IPS DF 4.7 (cell line): Measurements from ENCODE around the gene PPP2R5E.

ENCODE experiments used
- DNase-seq: peaks from one replicate; pipeline ENCODE4 v3.0.0-alpha.2; 2013; ENCODE audit warnings: low spot score; ENCODE audit errors: extremely low read depth

PPP2R5E gene

DNA sequence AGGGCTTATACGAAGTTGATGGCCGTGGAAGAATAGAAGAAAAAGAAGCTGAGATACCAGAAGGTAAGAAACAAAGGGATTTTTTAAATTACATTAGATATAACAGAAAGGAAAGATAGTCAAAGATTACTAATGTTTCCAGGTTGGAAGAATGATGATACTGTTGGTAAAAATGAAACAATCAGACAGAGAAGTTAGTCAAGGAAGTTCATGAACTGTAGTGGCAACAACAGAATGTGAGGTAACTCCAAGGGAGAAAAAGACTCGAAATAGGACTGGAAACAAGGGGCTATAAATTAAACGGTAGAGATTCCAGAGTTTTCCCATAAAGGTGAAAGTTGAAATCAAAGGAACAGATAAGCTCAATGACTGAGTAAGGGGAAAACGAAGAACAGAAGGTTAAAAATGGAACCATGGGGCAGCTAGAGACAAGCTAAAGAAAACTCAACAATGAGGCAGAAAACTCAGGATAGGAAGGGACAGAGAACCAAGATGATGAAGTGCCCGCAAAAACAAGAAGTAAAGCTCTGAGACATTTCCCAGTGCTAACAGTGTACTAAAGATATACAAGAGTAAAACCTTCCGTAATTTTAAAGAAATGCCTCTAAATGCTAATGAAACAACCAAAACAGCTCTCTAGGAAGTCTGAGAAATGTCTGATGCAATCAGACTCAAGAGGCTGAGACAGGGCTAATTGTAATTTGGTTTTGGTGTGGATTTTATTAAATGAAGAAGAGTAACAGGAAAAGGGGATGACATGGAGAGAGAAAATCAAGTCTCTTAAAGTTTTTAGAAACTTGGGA lies 70.0 kb downstream of the PPP2R5E start:
- DNase-seq: no peak

DNA sequence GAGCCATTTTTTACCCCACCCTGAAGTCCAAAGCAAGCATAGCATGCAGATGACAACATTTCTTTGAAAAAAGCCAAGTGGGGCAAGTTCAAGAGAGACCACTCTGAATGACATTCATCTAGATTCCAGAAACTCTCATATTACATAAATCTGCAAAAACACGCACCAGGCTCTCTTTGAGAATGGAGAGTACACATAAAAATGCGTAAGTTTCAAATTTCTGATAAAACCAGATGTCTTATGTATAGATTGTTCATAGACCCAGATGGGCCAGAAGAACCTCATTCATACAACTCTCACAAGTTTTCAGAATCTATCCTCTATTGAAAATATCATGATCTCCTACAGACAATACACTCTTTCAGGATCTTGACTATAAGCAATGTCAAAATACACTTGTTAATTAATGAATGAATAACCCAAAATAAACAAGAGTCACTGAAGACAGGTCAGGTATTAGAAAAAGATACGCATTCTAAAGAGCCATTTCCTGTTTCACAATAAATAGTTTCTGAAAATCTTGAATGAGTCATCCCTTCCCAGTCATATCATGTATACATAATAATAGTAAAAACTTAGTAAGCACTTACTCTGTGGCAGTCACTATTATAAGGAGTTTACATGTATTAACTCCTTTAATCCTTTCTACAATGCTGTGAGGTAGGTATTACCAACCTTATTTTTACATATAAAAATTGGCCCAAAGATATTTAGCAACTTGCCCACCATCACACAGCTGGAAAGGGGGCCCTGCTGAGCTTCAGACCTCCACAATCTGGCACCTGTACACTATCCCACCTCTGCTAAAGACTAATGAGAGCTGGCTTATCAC lies 72.0 kb downstream of the PPP2R5E start:
- DNase-seq: no peak

DNA sequence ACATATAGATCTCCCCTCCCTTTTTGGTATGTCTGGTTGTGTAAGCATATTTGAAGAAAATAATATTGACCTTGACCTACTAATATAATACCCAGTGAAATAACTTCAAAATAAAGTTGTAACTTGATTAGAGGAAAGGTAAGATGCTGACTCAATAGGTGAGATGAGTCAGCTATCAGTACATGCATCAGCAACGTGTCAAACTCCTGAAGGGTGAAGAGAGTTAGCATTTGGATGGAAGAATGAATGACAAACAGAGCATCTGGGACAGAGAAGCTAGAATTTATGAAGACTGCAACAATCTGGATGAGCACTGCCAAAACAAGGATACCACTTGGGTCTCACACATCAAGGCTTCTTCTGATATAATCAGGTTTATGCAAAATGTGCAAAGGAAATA lies 74.9 kb downstream of the PPP2R5E start:
- DNase-seq: no peak

DNA sequence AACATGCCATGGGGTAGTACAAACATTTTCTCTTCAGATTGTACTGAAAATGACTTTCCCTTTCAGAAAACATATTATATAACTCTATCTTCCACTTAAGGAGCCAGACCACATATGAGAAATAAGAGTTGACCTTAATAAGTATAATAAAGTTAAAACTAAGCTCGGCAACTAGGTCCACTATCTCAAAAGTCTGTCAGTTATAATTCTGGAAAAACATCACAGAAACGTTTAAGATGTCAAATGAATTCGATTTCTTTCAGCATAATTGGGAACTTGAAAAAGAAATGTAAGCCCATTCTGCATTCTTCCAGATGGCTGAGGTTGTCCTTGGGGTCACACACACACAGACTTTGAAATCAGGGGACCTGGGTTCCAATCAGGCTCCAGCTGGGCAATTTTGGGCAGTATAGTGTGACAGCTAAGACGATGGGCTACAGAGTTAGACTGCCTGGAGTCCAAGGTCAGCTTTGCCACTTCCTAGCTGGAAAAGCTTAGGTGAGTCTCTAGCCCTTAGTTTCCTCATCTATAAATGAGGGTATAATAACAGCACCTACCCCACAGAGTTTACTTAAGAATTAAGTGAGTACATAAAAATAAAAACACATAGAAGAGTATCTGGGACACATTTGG lies 75.6 kb downstream of the PPP2R5E start:
- no peak for DNase-seq

DNA sequence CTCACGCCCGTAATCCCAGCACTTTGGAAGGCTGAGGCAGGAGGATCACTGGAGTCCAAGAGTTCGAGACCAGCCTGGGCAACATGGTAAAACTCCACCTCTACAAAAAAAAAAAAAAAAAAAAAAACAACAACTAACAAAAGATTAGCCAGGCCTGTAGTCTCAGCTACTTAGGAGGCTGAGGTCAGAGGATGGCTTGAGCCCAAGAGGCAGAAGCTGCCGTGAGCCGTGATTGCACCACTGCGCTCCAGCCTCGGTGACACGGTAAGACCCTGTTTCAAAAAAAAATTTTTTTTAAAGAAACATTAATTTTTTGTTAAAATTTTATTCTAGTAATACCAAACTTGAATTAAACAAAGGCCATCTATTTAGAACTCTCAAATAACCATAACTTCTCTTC lies 77.8 kb downstream of the PPP2R5E start:
- DNase-seq: no peak

DNA sequence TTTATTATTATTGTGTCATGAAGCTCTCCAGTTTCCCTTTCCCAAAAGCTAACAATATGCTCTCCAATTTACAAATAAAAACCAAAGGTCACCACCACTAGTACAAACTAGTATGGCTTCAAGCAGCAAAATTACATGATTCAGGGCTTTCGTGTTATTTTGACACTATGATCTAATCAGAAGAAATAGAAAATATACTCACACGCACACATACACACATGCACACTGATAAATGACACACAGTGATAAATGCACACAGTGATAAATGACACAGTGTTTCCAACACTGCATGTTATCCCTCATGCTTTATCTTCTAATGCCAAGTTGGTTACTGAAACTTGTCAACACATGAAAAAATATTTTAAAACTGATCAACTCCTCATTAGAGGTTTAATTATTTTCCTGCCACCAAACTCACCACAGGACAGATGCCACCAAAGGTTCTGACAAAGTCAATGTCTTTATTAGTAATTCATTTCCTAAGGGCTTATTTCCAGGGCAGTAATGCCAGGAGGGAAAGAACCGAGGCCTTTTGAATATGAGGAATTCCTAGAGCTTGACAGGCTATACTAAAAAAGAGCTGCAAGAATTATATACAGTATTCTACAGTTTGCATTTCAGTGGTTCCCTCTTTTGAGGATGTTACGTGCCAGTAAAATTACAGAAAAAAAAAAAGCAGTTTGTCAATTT lies 82.4 kb downstream of the PPP2R5E start:
- DNase-seq: no peak

DNA sequence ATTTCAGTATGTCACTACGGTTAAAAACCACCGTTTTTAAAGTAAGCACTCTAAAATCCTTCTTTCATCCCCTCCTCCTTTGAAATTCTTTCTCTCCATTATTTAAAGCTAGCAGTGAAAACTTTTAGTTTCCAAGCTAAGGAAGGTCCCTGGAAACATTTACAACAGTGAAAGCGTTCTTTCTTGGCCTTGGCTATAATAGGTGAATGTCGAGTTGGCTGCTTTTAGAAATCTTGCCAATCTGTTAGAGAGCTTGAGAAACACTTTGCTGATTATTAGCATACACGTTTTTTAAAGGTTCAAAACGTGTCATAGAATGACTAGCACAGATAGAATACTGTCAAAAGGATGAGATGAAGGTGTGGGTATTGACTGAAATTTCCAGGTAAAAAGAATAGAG lies 83.4 kb downstream of the PPP2R5E start:
- no peak for DNase-seq

DNA sequence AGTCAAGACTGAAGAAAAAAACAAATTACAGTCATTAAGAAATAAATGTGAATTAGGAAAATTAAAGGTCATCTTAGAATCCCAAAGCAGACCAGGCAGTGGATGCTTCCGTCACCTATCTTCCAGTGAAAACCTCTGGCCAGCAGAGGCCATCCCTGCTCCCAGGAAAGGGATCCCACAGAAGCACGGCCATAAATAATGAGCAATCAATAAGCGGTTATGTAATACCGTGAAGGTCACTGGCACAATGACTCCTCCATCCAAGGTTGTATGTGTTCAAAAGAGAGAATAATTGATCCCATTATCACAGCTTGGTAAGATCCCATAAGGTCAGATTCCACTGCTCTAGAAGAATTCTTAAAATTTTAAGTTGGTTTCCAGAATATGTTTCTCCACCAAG lies 85.7 kb downstream of the PPP2R5E start:
- no peak for DNase-seq

DNA sequence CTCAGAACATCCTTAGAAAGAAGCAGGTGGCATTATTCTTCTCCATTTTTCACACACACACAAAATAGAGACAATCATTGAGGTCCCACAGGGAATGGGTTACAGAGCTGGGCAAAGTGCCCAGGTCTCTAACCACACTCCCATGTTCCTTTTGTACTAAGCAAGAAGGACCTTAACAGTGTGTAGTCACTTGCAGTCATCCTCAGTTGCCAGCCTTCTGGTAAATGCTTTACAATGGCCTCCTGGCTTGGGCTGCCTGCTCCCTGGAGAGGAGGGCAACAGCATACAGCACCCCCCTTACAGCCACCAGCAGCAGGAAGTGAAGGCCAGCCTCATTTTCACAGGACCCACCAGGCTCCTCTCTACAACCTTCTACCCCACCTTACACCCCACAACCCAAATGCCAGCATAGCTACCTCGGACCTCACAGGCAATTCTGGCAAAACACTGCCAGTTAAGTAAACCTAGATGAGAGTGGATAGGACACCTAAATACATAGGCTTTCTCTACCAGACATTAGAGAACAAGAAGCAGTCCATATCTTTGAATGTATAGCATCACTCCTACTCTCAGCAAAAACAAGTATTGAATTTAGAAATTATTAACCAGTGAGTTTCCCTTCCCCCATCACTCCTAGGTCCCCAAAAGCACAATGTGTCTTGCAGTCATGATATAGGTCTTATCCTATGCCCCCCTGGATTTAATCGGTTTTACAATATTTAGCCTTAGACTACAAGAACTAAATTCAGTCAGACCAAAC lies 88.1 kb downstream of the PPP2R5E start:
- no peak for DNase-seq

DNA sequence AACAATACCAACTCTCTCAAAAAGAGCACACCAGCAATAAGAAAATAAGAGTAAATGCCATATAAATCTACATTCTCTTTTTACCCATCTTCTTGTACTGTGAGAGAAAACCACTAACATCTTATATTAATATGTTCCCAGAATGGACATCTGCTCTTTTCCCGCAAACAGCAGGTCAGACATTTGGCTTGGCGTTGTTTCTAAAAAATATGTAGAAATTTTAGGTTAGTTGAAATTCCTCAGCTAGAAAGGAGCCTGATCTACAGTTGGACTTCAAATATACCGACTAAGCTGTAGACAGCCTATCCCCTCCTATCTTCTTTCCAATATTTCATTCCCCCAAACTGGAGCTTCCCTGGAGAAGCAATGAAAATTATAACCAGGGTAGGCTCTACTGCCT lies 88.7 kb downstream of the PPP2R5E start:
- no peak for DNase-seq

DNA sequence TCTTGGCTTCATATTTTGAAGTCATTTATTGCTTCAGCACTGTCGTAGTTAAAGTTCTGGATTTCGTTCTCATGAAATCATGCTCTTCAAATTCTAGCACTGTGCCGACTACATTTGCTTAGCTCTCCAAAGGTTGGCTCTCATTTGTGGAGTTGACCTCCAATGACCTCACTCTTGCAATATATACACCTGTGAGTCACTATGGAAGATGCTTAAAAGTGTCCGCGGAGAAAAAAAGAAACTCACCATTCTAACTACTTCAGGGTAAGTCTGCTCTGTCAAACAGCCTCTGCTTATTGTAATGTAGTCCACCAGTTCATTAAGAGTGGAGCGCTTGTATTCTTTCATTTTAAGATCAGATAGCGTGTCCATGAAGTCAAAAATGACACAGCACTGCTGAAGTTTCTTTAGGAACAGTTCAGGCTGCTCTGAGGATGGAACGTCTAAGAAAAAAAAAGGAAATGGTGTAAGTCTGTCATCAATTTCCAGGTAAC lies 89.7 kb downstream of the PPP2R5E start:
- DNase-seq: no peak

DNA sequence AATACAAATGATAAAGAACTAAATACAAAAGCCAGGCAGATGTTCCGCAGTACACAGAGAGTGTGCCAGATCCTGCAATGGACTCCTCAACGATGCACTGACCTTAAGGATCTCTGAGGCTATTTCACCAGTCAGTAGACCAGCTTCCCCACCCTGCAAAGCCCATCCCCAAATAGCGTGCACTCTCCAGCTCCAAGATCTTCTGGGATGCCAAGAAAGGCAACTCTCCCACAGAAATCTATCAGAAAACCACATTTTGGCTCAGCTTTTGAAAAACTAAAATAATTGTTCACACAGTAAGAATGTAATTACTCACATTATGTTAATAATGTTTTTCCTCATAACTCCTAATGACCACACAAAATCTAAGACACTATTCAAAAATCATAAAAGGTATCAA lies 90.4 kb downstream of the PPP2R5E start:
- DNase-seq: no peak

DNA sequence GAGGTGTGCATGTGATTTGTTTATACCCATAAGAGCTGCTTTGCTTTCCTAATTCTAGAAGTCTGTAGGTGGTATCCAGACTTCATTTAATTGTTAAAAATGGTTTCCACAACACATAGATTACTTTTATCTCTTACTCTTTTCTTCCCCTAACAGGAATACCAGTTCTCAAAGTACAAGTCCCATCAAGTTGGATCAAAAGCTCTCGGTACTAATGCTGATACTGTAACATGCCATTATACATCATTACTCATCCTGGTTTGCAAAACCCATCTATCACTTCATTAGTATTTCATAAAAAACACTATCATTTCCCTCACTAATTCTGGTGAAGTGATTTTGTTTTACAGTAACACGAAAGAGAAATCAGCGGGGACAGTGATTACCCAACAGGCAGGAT lies 94.3 kb downstream of the PPP2R5E start:
- no peak for DNase-seq

DNA sequence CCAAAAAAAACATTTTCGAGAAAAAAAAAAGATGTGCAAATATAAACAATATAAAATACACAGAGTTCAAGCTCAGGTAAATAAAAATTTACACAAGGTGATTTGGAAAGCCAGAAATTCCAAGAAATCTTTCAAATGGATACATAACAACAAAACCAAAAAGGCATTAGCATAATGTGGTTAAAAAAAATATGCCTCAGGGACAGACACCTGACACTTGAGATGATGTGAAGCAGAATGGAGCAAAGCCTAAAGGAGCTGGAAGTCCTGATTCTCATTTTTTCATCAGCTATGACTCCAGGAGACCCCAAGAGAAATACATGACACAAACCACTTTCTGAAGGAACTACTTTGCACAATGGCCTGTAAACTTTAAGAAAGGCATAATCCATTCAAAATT lies 98.6 kb downstream of the PPP2R5E start:
- no peak for DNase-seq

DNA sequence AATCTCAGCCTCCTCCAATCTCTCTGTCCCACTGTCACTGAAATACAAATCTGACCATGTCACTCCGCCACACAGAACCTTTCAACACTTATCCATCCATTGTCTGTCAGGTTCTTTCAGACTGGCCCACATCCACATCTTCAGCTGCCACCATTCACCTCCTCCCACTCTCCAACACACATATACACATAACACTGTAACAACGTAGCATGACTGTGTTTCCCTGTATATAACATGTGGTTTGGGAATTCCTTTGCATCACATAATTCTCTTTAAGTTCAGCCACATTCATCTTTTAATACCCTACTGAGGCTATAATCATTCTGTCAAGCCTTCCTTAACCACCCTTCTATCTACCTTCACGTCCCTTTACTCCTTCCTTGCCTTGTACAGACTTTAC lies 99.2 kb downstream of the PPP2R5E start:
- DNase-seq: no peak

DNA sequence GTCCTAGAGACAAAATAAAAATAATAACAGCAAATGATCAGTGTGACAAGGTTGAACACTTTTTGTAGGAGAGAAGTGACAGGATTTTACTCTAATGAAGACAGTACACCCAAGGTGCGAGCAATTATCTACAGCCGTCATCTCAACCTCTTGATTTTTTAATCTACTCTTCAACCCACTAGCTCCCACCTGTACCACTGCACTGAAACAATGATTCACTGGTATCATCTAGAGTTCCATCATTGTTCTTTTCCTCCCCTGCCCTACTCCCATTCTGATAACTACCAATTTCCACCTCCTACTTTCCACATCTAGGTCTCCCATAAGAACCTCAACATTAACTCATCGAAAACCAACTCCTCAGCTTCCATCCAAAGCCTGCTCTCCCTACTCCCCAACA lies 99.8 kb downstream of the PPP2R5E start:
- DNase-seq: no peak

DNA sequence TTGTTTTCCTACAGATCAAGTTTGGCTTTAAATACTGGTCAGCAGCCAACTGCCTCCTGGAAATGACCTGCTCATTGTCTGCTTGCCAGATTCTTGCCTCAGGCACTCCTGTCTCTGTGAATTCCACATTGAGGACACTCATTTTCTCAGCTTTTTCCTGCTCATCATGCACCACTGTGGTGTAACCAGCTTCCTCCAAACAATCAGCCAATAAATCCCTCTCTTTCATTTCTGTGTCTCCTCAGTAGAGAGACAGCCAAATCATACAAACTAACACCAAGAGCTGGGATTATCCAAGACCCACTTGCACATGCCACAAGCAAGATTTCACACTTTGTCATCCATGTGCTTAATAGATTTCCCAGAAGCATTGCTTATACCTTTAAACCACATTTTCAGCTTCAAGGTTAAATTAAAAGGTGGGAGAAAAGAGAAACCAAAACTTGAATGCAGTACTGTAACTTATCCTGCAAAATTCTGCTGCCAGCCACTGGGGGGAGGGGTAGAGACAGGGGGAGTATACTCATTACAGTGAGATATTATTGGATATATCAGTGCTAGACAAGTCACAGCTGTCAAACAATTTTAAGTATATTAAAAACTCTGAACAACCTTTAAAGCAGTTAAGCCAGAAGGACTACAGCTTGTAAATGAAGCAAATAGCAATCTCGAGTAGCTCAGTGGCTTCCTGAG lies 105.0 kb downstream of the PPP2R5E start:
- no peak for DNase-seq

DNA sequence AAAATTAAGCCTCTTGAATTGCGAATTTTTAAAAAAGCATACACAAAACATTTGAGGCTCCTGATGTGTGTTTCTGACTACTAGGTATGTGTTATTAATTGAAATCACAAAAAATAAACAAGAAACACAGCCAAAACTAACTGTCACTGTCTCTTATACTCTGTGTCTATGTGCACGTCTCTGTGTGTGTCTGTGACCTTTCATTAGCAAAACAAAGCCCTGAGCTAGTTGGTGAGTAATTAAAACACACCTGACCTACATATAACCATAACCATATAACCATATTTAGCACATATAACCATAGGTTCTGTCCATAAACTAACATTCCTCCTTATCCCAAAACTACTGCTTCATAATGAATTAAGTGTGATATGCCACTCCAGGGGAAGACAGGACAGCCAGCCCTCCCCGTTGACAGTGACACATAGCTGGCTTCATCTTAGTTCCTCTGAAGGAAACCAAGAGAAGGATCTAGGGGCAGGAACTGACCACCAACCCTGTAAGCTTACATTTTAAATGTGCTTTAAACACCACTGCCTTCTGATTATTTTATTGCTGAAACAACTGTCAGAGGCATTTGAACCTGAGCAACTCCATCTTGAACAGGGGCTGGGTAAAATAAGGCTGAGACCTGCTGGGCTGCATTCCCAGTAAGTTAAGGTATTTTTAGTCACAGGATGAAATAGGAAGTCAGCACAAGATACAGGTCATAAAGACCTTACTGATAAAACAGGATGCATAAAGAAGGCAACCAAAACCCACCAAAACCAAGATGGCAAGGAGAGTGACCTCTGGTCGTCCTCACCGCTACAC lies 106.7 kb downstream of the PPP2R5E start:
- no peak for DNase-seq

DNA sequence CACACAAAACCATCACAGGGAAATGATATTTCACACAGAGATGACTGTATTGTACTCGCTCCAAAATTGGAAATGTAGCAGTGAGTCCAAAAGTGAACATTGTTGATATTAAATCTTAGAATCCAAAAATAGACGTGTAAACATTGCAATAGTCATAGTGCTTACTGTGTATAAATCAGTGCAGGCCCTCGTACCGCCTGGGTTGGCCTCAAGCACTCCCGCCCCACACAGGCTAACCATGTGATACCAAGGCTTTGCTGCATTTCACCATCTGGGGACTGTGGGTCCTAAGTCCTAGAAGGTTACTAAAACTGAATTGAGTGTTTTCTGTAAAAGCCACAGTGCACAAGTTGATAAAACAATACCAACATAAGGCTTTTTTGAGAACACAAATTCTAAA lies 107.3 kb downstream of the PPP2R5E start:
- no peak for DNase-seq
